HG03139 (cell line): ENCODE measurements around the gene SLC2A11.
A peak's percentile ranks its signal among the peaks of the same experiment; 100 is the strongest.

Experiments used
- ATAC-seq: cut with Tn5 transposase; IDR thresholded peaks from one replicate; pipeline ENCODE4 v1.9.1; 2021; ENCODE audit not compliant: unreplicated experiment

Gene SLC2A11

GRCh38 chr22:23857606-23858483 lies at the start of gene SLC2A11:
Gene SLC2A11 (plus strand): TSS chr22:23857875. CDS start chr22:23858000, 125 bp downstream.
- ATAC-seq: peak; percentile 84

- ATAC-seq: no peak
Measured at GRCh38 chr22:23812378-23812777, 45.3 kb upstream of the SLC2A11 start.

GRCh38 chr22:23815541-23816155 lies 42.0 kb upstream of the SLC2A11 start:
- no peak for ATAC-seq

GRCh38 chr22:23816156-23816976 lies 41.3 kb upstream of the SLC2A11 start:
- ATAC-seq: no peak

- no peak for ATAC-seq
Measured at GRCh38 chr22:23817146-23817545, 40.5 kb upstream of the SLC2A11 start.

- ATAC-seq: no peak
Measured at GRCh38 chr22:23818541-23818940, 39.1 kb upstream of the SLC2A11 start.

GRCh38 chr22:23820748-23821211 lies 36.9 kb upstream of the SLC2A11 start:
- no peak for ATAC-seq

- no peak for ATAC-seq
Measured at GRCh38 chr22:23822101-23822671, 35.5 kb upstream of the SLC2A11 start.

GRCh38 chr22:23823331-23823791 lies 34.3 kb upstream of the SLC2A11 start:
- no peak for ATAC-seq

GRCh38 chr22:23824476-23825245 lies 33.0 kb upstream of the SLC2A11 start:
- no peak for ATAC-seq

GRCh38 chr22:23825246-23825905 lies 32.3 kb upstream of the SLC2A11 start:
- ATAC-seq: no peak

GRCh38 chr22:23826510-23827350 lies 30.9 kb upstream of the SLC2A11 start:
- no peak for ATAC-seq

GRCh38 chr22:23827351-23827995 lies 30.2 kb upstream of the SLC2A11 start:
- no peak for ATAC-seq

- no peak for ATAC-seq
Measured at GRCh38 chr22:23828800-23829680, 28.6 kb upstream of the SLC2A11 start.

- no peak for ATAC-seq
Measured at GRCh38 chr22:23829845-23830372, 27.8 kb upstream of the SLC2A11 start.

GRCh38 chr22:23831261-23831660 lies 26.4 kb upstream of the SLC2A11 start:
- no peak for ATAC-seq

- no peak for ATAC-seq
Measured at GRCh38 chr22:23831781-23832180, 25.9 kb upstream of the SLC2A11 start.
